ENCODE results near the gene TGFA.

Gene TGFA

DNA sequence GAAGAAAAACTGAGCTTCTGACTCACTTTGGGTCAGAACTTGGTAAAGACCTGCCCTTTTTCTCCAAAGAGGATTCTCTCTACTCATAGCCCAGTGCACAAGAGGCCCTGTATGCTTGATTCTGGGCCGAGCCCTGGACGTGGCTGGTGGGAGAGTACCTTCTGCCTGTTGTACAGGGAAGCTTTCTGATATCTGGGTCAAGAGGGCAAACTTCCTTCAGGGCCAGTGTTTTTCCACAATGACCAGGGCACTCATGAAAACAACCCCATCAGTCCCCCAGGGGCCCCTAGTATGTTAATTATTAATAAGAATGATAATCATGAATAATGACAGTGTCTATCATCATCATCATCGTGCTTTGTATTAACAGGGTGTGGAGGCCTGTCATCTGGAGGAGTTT, 90.0 kb downstream of the TGFA start:
- DNase-seq (ENCODE audit: low read depth in 2 of 2), result no peak

GRCh38 chr2:70461981-70462876, 91.4 kb downstream of the TGFA start:
- no peak for DNase-seq (ENCODE audit: low read depth in 2 of 2)

DNA sequence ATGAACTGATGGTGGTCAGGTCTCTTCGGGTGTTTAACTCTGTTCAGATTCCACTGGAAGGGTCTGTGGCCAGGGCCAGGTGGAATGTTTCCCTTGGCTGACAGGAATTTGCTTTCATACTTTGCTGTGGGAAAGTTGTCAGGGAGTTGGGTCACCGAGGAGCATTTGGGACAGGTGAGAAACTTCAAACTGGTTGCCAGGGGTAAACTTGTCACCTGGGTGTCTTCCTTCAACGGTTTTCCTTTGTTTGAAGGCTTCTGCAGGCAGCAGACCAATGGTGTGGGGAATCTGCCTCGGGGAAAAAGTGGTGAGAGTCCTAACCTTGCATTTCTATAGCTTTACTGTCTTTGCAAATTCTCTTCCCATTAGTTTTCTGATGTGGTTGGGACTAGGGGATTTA, 92.2 kb downstream of the TGFA start:
- DNase-seq (ENCODE audit: low read depth in 2 of 2), result no peak

- no peak for DNase-seq (ENCODE audit: low read depth in 2 of 2)
Observed at GRCh38 chr2:70460333-70460732, 93.3 kb downstream of the TGFA start.

DNA sequence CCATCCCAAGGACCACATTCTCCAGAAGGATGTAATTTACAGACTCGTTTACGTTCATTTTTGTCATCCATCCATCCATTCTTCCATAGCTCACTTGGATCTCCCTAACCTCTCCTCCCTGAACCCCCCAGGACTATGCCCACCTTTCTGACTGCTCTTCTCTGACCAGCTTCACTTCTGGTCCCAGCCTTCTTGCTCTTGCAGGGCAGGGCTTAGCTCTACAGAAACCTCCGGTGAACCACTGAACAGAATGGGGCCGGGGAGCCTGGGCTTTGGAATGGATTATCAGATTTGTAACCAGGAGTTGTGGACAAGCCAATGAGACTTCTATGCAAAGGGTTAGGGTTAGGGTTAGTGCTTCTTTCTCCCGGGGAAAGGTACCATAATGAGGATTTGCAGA, 95.0 kb downstream of the TGFA start:
- DNase-seq (ENCODE audit: low read depth in 2 of 2), result no peak

GRCh38 chr2:70456585-70457495, 96.8 kb downstream of the TGFA start:
- no peak for DNase-seq (ENCODE audit: low read depth in 2 of 2)

- DNase-seq (ENCODE audit: low read depth in 2 of 2), result no peak
Observed at GRCh38 chr2:70454936-70455544, 98.6 kb downstream of the TGFA start.

DNA sequence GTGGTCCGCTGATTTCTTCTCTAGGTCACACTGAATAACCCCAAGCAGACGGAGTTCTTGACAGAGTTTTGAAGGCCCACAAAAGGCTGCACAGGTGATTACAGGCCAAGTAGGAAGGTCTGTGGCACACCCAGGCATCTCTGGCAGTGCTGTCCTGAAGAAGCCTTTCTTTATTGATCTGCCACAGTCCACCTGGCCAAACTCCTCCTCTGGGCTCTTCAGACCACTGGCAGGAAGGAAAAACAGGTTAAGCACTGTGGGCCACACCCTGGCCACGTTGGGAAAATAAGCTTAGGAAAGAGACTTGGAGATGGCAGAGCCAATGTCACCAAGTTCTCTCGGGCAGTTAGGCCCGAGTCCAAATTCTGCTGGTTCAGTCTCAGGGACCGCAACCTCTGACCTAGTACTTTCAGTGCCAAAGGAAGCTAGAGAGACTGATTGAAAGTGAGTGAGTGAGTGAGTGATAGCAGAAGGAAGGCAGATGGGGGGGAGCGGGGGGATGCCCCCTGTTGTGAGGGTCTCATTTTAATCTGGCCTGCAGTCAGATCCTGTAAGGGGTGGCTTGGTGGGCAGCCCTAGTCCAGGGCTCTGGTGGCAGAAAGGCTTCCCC, 102.9 kb downstream of the TGFA start:
- DNase-seq (ENCODE audit: low read depth in 2 of 2), result no peak

- DNase-seq (ENCODE audit: low read depth in 2 of 2), result no peak
Observed at GRCh38 chr2:70448041-70448440, 105.6 kb downstream of the TGFA start.

DNA sequence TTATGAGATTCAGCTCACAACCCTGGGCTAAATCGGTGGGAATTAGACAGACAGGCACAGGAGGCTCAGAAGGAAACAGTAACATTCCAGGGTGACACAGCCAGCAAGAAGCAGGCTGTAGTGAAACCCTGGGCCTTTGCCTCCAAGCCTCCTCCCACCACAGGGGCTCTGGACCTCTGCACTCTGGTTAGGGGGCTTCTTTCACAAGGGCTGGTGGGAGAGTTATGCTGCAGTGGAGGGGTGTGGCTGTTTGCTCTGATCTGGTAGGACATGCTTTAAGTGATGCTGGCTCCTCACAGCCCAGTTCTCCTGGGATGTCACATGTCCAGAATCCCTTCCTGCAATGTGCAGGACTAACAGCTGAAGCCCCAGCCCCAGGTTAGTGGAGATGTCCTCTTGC, 109.9 kb downstream of the TGFA start:
- DNase-seq (ENCODE audit: low read depth in 2 of 2), result no peak

DNA sequence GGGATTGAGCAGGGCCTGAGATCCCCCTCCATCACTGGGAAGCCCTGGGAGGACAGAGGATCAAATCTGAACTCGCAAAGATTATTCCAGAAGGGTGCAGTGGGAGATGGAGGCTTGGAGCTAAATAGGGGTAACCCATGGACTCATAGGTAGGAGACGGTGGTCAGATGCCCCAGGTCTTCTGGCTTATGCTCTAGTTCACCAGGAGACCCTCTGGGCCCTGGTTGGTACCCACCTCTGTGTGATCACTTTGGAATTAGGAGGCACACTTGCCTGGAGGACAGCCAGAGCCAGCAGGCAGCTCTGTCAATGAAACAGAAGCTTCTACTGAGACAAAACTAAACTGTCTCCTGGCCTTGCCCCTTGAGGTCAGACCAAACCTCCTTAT, 110.6 kb downstream of the TGFA start:
- DNase-seq (ENCODE audit: low read depth in 2 of 2), result no peak

GRCh38 chr2:70442301-70443077, 111.1 kb downstream of the TGFA start:
- DNase-seq (ENCODE audit: low read depth in 2 of 2), result no peak

DNA sequence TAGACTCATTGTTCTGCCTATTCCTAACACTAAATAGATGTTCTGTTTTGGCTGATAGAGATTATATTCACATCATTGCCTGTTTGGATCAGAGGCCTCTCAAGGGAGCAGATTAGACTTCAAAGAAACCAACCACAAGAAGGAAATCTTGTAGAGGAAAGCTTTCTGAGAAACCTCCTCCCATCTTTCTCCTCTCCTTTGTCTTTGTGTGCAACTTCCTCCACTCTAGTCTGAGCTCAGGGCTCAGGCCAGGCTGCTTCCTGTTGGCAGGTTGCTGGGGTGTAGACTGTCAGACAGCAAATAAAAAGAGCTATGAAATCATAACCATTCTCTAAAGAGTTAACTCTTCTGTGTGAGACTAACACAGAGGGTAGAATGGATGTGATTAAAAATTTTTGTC, 113.0 kb downstream of the TGFA start:
- no peak for DNase-seq (ENCODE audit: low read depth in 2 of 2)

DNA sequence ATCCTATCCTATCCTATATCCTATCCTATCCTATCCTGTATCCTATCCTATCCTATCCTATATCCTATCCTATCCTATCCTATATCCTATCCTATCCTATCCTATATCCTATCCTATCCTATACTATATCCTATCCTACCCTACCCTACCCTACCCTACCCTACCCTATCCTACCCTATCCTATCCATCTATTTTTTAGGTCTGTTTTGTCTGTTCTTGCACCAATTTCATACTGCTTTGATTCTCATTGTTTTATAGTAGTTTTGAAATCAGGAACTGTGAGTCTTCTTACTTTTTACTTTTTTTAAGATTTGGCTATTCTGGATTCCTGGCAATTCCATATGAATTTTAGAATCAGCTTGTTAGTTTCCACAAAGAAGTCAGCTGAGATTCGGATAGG, 118.5 kb downstream of the TGFA start:
- no peak for DNase-seq (ENCODE audit: low read depth in 2 of 2)

- DNase-seq (ENCODE audit: low read depth in 2 of 2), result no peak
Observed at GRCh38 chr2:70433315-70433714, 120.3 kb downstream of the TGFA start.

DNA sequence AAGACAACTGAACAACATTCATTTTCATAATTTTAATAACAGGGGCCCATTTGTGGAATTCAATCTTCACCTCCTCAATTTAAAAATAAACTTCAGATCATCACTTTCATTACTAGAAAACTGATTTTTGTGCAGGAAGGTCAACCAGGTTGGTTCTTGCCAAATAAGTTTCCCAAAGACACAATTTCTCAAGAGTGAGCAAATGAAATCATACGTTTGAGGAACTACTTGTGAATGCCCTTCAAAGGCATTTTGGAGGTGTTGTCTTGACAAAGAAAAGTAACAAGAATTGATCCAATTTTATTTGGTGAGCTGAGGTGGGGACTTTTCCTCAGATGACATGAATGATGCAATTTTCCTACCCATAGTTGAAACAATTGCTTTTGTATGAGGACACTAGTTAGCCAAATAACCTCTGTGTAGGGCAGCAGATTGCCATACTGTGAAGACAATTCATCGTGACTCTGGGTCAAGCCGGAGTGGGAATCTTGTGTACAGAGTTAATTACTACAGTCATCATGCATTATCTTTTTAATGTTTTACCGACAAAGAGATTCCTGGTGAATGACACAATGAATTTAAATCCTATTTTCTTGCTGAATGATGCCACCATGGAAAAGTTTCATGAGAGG, 121.8 kb downstream of the TGFA start:
- no peak for DNase-seq (ENCODE audit: low read depth in 2 of 2)

DNA sequence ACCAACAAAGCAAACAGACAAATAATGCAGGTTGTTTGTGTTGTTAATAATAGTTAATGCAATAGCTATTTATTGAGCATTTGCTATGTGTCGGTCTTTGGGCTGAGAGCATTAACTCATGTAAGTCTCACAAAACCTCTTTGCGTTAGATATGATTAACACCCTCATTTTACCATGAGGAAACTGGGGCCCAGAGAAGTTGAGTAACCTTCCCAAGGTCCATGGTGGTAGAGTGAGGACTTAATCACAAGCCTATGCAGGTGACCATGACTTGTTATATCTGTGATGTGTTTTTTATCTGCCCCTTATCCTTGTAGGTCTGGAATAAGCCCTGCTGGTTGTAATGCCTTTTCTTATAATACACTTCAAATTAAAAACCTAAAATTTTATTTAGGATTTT, 127.3 kb downstream of the TGFA start:
- DNase-seq (ENCODE audit: low read depth in 2 of 2), result no peak

- no peak for DNase-seq (ENCODE audit: low read depth in 2 of 2)
Observed at GRCh38 chr2:70425682-70426301, 127.8 kb downstream of the TGFA start.

- DNase-seq (ENCODE audit: low read depth in 2 of 2), result no peak
Observed at GRCh38 chr2:70420740-70421139, 132.9 kb downstream of the TGFA start.

DNA sequence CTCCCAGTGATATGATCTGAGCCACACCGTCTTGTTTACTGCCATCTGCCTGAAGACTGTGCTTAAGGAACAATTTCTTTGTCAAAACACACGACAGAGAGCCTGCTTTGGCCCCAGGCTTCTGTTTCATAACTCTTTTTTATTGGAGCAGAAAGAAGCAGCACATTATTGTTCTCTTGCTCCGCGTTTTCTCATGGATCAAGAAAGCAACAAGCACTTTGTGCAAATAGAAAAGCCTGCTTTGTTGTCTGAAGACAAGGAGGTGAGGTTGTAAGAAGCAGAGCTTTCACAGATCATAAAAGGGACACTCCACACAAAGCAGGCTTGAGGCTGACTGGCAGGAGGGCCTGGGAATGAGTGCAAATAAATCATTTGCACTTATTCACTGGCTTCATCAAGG, 133.5 kb downstream of the TGFA start:
- DNase-seq (ENCODE audit: low read depth in 2 of 2), result no peak
